Endothelial cell of umbilical vein (primary cell): ENCODE measurements around the gene RPL31. TPM values are rescaled to one million over a fixed set of nuclear protein-coding genes. Genes with fewer than 3 reads are reported as not detected.

Experiments
- BruUV-seq: library from RNA; stranded (reverse); fragments of 400-500 nt; replicated peaks from 2 replicates; lab custom pipeline; 2021; lab: Mats Ljungman, UMichigan
- CTCF ChIA-PET: fragments of 300-600, 350-600 bp; sonication (Branson Sonifier 250); formaldehyde crosslinking; loops from one replicate; lab custom pipeline; 2021; ENCODE audit warnings: antibody characterized with exemption, inconsistent platforms; lab: Charles Lee
- POLR2A ChIA-PET: fragments of 300-600, 350-600 bp; sonication (Branson Sonifier 250); formaldehyde crosslinking; loops from one replicate; lab custom pipeline; 2021; ENCODE audit warnings: antibody characterized with exemption, inconsistent platforms; lab: Charles Lee
- DNase-seq: peaks from one replicate; pipeline ENCODE4 v3.0.0-alpha.2; 2011; ENCODE audit warnings: low read depth, low spot score
- FAIRE-seq: peaks from 2 replicates; lab custom pipeline; 2011; peaks lifted over from hg19 to GRCh38; lab: Jason Lieb, UNC
- H2AFZ ChIP-seq: 2 replicates; pipeline ENCODE4 v1.6.0; 2012; ENCODE audit warnings: low read depth, low read length, control low read depth, inconsistent platforms
- H3K27ac ChIP-seq: 2 replicates; pipeline ENCODE4 v1.5.1; 2011; ENCODE audit warnings: low read depth, mild to moderate bottlenecking, control low read depth, low read length, moderate library complexity; ENCODE audit not compliant: insufficient read depth
- H3K27me3 ChIP-seq, 2 experiments: 2 replicates each; pipeline versions ENCODE4 v1.6.0 to v1.6.1; 2011; ENCODE audit warnings: low read length in 2 of 2, mixed read lengths in 1 of 2; ENCODE audit not compliant: control insufficient read depth in 2 of 2, insufficient read depth in 2 of 2
- H3K36me3 ChIP-seq, 2 experiments: 2 replicates in 1 of 2; 3 replicates in 1 of 2; pipeline ENCODE4 v1.5.1; 2011; ENCODE audit warnings: low read length in 2 of 2, mild to moderate bottlenecking in 1 of 2, moderate library complexity in 1 of 2; ENCODE audit not compliant: control insufficient read depth in 2 of 2, insufficient read depth in 2 of 2; ENCODE audit errors: extremely low read depth in 1 of 2
- H3K4me1 ChIP-seq: 3 replicates; pipeline ENCODE4 v1.5.1; 2011; ENCODE audit warnings: mild to moderate bottlenecking, low read length; ENCODE audit not compliant: control insufficient read depth, insufficient read depth; ENCODE audit errors: extremely low read depth
- H3K4me2 ChIP-seq: 2 replicates; pipeline ENCODE4 v1.6.1; 2011; ENCODE audit warnings: low read length, control low read depth, mixed read lengths; ENCODE audit not compliant: insufficient read depth
- H3K4me3 ChIP-seq, 3 experiments: fragments of 200-600 bp in 1 of 3; sonication (generic), shearing (Covaris generic) in 1 of 3; replicated peaks in 1 of 3; 2 replicates each; pipeline ENCODE4 v1.5.1; 2011 to 2016; ENCODE audit warnings: control low read depth in 3 of 3, low read length in 3 of 3, mild to moderate bottlenecking in 2 of 3, inconsistent platforms in 1 of 3, low read depth in 1 of 3, moderate library complexity in 1 of 3; ENCODE audit not compliant: insufficient read depth in 1 of 3
- H3K79me2 ChIP-seq: 2 replicates; pipeline ENCODE4 v1.6.0; 2012; ENCODE audit warnings: low read length, inconsistent platforms; ENCODE audit not compliant: control insufficient read depth, insufficient read depth
- H3K9ac ChIP-seq: replicated peaks from 2 replicates; pipeline ENCODE3; 2011; ENCODE audit warnings: low read length, control low read depth; ENCODE audit not compliant: insufficient read depth; ENCODE audit errors: extremely low read depth
- H3K9me1 ChIP-seq: replicated peaks from 3 replicates; pipeline ENCODE4 v1.6.0; 2011; ENCODE audit warnings: mild to moderate bottlenecking, low read length; ENCODE audit not compliant: control insufficient read depth, insufficient read depth; ENCODE audit errors: extremely low read depth
- H3K9me3 ChIP-seq: replicated peaks from 2 replicates; pipeline ENCODE4 v1.5.1; 2012; ENCODE audit warnings: low read length, inconsistent platforms; ENCODE audit not compliant: control insufficient read depth, insufficient read depth
- H4K20me1 ChIP-seq: replicated peaks from 2 replicates; pipeline ENCODE3; 2011; ENCODE audit warnings: mild to moderate bottlenecking, low read length; ENCODE audit not compliant: control insufficient read depth, insufficient read depth; ENCODE audit errors: extremely low read depth
- CTCF ChIP-seq, 2 donors: IDR thresholded peaks; 1 replicate in 1 of 2; 2 replicates in 1 of 2; pipeline ENCODE4 v1.5.1; 2011; ENCODE audit warnings: low read length in 2 of 2, mild to moderate bottlenecking in 2 of 2, moderate library complexity in 2 of 2, control low read depth in 1 of 2, inconsistent platforms in 1 of 2, low read depth in 1 of 2; ENCODE audit not compliant: insufficient read depth in 1 of 2; ENCODE audit errors: extremely low read depth in 1 of 2
- EZH2 ChIP-seq: IDR thresholded peaks from 2 replicates; pipeline ENCODE4 v1.6.1; 2012; ENCODE audit warnings: borderline replicate concordance, low read depth, mild to moderate bottlenecking, moderate library complexity, low read length, inconsistent platforms; ENCODE audit not compliant: severe bottlenecking
- FOS ChIP-seq: IDR thresholded peaks from 2 replicates; pipeline ENCODE4 v1.6.1; 2011; ENCODE audit warnings: mild to moderate bottlenecking, low read length, moderate library complexity, borderline replicate concordance; ENCODE audit not compliant: insufficient read depth
- GATA2 ChIP-seq: IDR thresholded peaks from 2 replicates; pipeline ENCODE4 v1.7.0; 2011; ENCODE audit warnings: low read depth, mild to moderate bottlenecking, moderate library complexity, mixed read lengths, low read length; ENCODE audit not compliant: insufficient read length, insufficient read depth
- JUN ChIP-seq: IDR thresholded peaks from 2 replicates; pipeline ENCODE4 v1.6.1; 2011; ENCODE audit warnings: borderline replicate concordance, low read depth; ENCODE audit not compliant: insufficient read length, insufficient read depth
- MAX ChIP-seq: IDR thresholded peaks from 2 replicates; pipeline ENCODE4 v1.6.1; 2011; ENCODE audit not compliant: insufficient read depth, insufficient read length
- MYC ChIP-seq: IDR thresholded peaks from one replicate; pipeline ENCODE4 v1.6.1; 2011; ENCODE audit warnings: mild to moderate bottlenecking, low read depth, low read length
- POLR2A ChIP-seq: IDR thresholded peaks from 2 replicates; pipeline ENCODE4 v1.6.1; 2012; ENCODE audit warnings: low read depth, mild to moderate bottlenecking, control low read depth, low read length
- POLR2AphosphoS5 ChIP-seq: IDR thresholded peaks from 2 replicates; pipeline ENCODE4 v1.6.1; 2012; ENCODE audit warnings: low read depth, mild to moderate bottlenecking, control low read depth, low read length, moderate library complexity; ENCODE audit not compliant: insufficient read depth
- dilution Hi-C: fragments of 300-500 bp; cut with MboI; formaldehyde crosslinking; loops from one replicate; pipeline ENCODE4 v1.15.0; 2019; ENCODE audit warnings: low sequenced_read_pairs; ENCODE audit not compliant: extremely low pct_ligation_motif_present
- intact Hi-C: fragments of 100-400 bp; cut with micrococcal nuclease; formaldehyde crosslinking; loops from one replicate; pipeline ENCODE4 v1.10.0; 2022
- polyA plus RNA-seq, 4 experiments: library from polyadenylated mRNA; depleted of rRNA in 3 of 4; stranded (reverse) in 3 of 4; unstranded in 1 of 4; fragments of >200 nt; gene quantifications; 2 replicates each; pipeline versions ENCODE4 v1.2.1 to v1.2.3, GENCODE V29; 2011 to 2012; ENCODE audit warnings: missing spikeins in 1 of 4
- total RNA-seq: library from RNA; stranded (reverse); gene quantifications from 2 replicates; pipeline ENCODE4 v1.2.3, GENCODE V29; 2021

Gene RPL31
- total and polyA plus RNA-seq, 2 donors (not counting 3 experiments of a cell fraction or from before 2014, with no cell fraction given), result 1,137 to 1,355 TPM

- H3K4me2 ChIP-seq, result no peak overlapping the region
- peaks cover 15% of the 10 kb centered on the region for H3K4me1 ChIP-seq
- H3K9ac ChIP-seq, result no peak overlapping the region
- no peak overlapping the region for H3K4me3 ChIP-seq
- H3K9me1 ChIP-seq, result no peaks in the 10 kb centered on the region
- H4K20me1 ChIP-seq, result no peaks in the 10 kb centered on the region
- H3K79me2 ChIP-seq, result no peaks in the 10 kb centered on the region
- no TSS peak for BruUV-seq
- FAIRE-seq (no peak), DNase-seq (no peak)
- CTCF ChIA-PET, result no interaction called here
- H3K27ac ChIP-seq, result no peak overlapping the region
- dilution Hi-C loops (no loop called here), intact Hi-C loops (no loop called here)
- POLR2A ChIA-PET, result no interaction called here
- no peak overlapping the region for H2AFZ ChIP-seq
- peaks cover 0 to 9% of the 10 kb centered on the region in 2 experiments for H3K36me3 ChIP-seq
- no peaks in the 10 kb centered on the region for H3K27me3 ChIP-seq
- no peaks in the 10 kb centered on the region for H3K9me3 ChIP-seq
- no peak for TF ChIP-seq MAX
These were observed 39.6 kb upstream of the RPL31 start for GRCh38 chr2:100962366-100963025.

- FAIRE-seq, result no peak
- peaks cover 15% of the 10 kb centered on the region for H3K4me1 ChIP-seq
These were observed 39.1 kb upstream of the RPL31 start for GRCh38 chr2:100963026-100963375.

More at GRCh38 chr2:100963026-100963375, 39.1 kb upstream of the RPL31 start:
- H3K4me3 ChIP-seq, result no peak overlapping the region
- H3K9ac ChIP-seq, result no peak overlapping the region
- no peak overlapping the region for H3K27ac ChIP-seq
- no peaks in the 10 kb centered on the region for H3K27me3 ChIP-seq
- no peak overlapping the region for H2AFZ ChIP-seq
- ChIA-PET POLR2A (no interaction called here), CTCF (no interaction called here)
- no peaks in the 10 kb centered on the region for H4K20me1 ChIP-seq
- TF ChIP-seq GATA2, result no peak
- TF ChIP-seq POLR2A, result no peak
- no peak for TF ChIP-seq FOS
- no peak for TF ChIP-seq MYC
- TF ChIP-seq POLR2AphosphoS5, result no peak
- no peak for TF ChIP-seq EZH2
- TF ChIP-seq MAX, result no peak
- no peak for TF ChIP-seq CTCF (IDR thresholded peaks at IDR 0.05; ENCODE audit: extremely low read depth in 1 of 2, insufficient read depth in 1 of 2, low read depth in 1 of 2, low read length in 2 of 2)
- TF ChIP-seq JUN, result no peak
- H3K79me2 ChIP-seq, result no peaks in the 10 kb centered on the region
- intact Hi-C loops, result no loop called here
- no peaks in the 10 kb centered on the region for H3K9me3 ChIP-seq
- dilution Hi-C loops, result no loop called here
- no peak overlapping the region for H3K4me2 ChIP-seq
- peaks cover under 1 to 9% of the 10 kb centered on the region in 2 experiments for H3K36me3 ChIP-seq
- BruUV-seq, result no TSS peak
- no peak for DNase-seq
- no peaks in the 10 kb centered on the region for H3K9me1 ChIP-seq
